Tongue (tissue), 3 donors: ENCODE results near the gene KRTAP10-12. TPM values are rescaled to one million over a fixed set of nuclear protein-coding genes. Genes with fewer than 3 reads are reported as not detected.

Experiments
- DNase-seq: peaks from one replicate; pipeline ENCODE4 v3.0.0-alpha.2; 2015
- small RNA-seq: library from RNA; depleted of rRNA; stranded (forward); fragments of <200 nt; gene quantifications from one replicate; pipeline ENCODE3, GENCODE V24; 2014; ENCODE audit warnings: low replicate concordance
- total RNA-seq: library from RNA; depleted of rRNA; stranded (reverse); fragments of >200 nt; gene quantifications from one replicate; pipeline ENCODE4 v1.2.3, GENCODE V29; 2014

Gene KRTAP10-12
- total RNA-seq, 1 donor from 2014 or later: not detected

DNA sequence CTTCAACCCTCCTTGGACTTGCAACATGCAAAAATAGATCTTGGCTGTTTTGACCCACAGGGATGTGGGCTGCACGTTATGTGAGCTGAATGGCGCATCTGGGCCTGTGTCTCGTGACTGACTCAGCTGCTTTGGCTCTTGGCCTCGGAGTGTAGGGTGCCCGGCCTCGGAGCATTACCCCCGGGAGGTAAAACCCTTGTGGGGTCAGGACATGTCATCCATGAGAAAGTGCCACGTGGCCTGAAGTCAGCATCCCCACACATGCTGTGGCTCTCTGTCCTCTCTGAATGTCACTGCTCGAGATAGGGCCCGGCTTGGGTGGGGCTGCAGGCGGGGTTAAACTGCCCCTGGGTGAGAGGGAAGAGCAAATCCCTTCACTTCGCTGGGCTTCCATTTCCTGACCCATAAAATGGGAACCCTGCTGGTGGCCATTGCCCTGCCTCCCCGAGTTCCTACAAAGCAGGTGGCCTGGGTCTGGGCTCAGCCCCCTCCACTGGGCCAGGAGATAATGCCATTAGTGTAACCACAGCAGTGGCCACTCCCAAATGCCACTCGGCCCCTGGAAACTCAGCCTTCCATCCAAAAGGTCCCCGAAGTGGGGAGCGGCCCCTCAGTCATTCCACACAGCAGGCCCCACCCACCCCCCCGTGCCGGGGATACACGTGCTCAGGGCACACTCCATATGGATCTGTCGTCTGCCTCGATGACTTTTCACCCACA, 37.2 kb downstream of the KRTAP10-12 start:
- DNase-seq: no peak

- DNase-seq: no peak
These were observed 37.9 kb downstream of the KRTAP10-12 start for GRCh38 chr21:44734841-44735240.

GRCh38 chr21:44735821-44736220, 38.8 kb downstream of the KRTAP10-12 start:
- no peak for DNase-seq

- no peak for DNase-seq
These were observed 39.5 kb downstream of the KRTAP10-12 start for GRCh38 chr21:44736291-44737004.

- DNase-seq: no peak
These were observed 40.9 kb downstream of the KRTAP10-12 start for GRCh38 chr21:44737706-44738354.

- DNase-seq: no peak
These were observed 41.6 kb downstream of the KRTAP10-12 start for GRCh38 chr21:44738621-44739020.

DNA sequence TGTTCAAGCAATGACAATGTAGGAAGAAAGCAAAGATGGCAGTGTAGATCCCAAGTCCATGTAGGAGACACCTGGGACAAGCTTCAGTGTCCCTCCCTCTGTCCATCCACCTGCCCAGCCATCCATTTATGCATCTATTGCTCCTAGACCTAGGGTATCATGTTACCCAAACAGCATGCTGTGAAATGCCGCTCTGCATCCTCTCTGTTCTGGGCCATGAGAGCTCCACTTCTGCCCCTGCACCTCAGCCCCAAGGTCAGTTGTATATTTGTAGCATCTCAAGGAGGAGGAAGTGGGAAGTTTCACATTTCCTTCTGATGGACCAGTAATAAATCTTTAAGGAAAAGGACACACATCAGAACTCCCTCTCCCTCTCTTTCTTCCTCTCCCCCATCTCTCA, 42.3 kb downstream of the KRTAP10-12 start:
- no peak for DNase-seq

DNA sequence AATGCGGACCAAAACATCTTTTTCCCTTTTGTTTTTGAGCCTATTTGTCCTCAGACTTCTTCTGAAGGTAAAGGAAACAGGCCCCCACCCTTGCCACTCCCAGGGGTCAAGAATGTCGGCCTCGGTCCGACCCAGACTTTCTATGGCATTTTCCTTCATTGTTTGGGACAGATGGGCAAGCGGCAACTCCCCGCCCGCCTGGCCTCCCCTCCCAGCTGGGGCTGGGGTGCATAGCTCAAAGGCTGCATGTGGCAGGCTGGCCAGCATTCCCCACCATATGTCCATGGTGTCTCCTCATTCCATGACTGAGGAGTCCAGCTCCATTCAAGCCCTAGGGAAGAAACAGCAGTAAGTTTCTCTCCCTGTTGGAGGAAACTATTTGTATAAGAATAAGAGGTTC, 43.8 kb downstream of the KRTAP10-12 start:
- DNase-seq: no peak

DNA sequence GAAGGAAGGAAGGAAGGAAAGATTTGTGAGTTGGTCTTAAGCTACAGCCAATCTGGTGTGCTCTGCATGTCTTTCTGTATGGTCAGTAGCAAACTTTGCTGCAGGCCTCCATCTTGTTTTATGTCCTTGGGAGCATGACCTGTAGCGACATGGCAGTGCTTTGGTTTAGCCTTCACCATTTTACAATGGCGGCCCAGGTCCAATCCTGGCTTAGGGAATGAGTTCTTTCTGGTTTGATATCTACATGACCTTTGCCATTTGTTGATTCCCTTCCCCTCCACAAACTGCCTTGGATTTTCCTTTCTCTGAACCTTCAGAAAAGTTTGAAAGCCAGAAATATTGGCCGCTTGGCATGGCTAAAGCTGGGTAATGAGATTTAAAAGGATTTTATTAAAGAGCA, 44.9 kb downstream of the KRTAP10-12 start:
- no peak for DNase-seq

- DNase-seq: peak; percentile 30
These were observed 45.6 kb downstream of the KRTAP10-12 start for GRCh38 chr21:44742418-44743153.

Small RNAs within 50 kb of the gene (small RNA-seq; reads per million reads assigned to genes)
- gene KRTAP12-6P: not detected

Other genes with a start within 250 kb of the KRTAP10-12 start
- 2.4 TPM for gene LRRC3, start 241.7 kb upstream of the KRTAP10-12 start, total RNA-seq
- not detected for gene KRTAP10-1, start 157.0 kb upstream of the KRTAP10-12 start, total RNA-seq
- not detected for gene KRTAP10-2, start 145.7 kb upstream of the KRTAP10-12 start, total RNA-seq
- not detected for gene KRTAP10-3, start 138.4 kb upstream of the KRTAP10-12 start, total RNA-seq
- not detected for gene KRTAP10-4, start 123.4 kb upstream of the KRTAP10-12 start, total RNA-seq
- not detected for gene KRTAP10-5, start 116.6 kb upstream of the KRTAP10-12 start, total RNA-seq
- gene KRTAP10-6, start 104.7 kb upstream of the KRTAP10-12 start, total RNA-seq: not detected
- not detected for gene KRTAP10-7, start 96.6 kb upstream of the KRTAP10-12 start, total RNA-seq
- not detected for gene KRTAP10-8, start 85.1 kb upstream of the KRTAP10-12 start, total RNA-seq
- gene KRTAP10-9, start 70.1 kb upstream of the KRTAP10-12 start, total RNA-seq: not detected
- gene KRTAP10-10, start 59.8 kb upstream of the KRTAP10-12 start, total RNA-seq: not detected
- not detected for gene KRTAP10-11, start 50.8 kb upstream of the KRTAP10-12 start, total RNA-seq
- gene KRTAP12-4, start 42.5 kb upstream of the KRTAP10-12 start, total RNA-seq: not detected
- not detected for gene KRTAP12-3, start 39.2 kb upstream of the KRTAP10-12 start, total RNA-seq
- not detected for gene KRTAP12-2, start 30.2 kb upstream of the KRTAP10-12 start, total RNA-seq
- not detected for gene KRTAP12-1, start 15.0 kb upstream of the KRTAP10-12 start, total RNA-seq
- gene TSPEAR, start 14.4 kb downstream of the KRTAP10-12 start, total RNA-seq: 1.0 TPM
- 80.2 TPM for gene UBE2G2, start 104.6 kb downstream of the KRTAP10-12 start, total RNA-seq
- gene SUMO3, start 120.9 kb downstream of the KRTAP10-12 start, total RNA-seq: 52.4 TPM
- 172 TPM for gene PTTG1IP, start 176.5 kb downstream of the KRTAP10-12 start, total RNA-seq
- 17.3 TPM for gene ITGB2, start 223.7 kb downstream of the KRTAP10-12 start, total RNA-seq
- 19.5 TPM for gene SLX9, start 242.9 kb downstream of the KRTAP10-12 start, total RNA-seq